NCI-H1930 (cell line): Measurements from ENCODE around the gene MEIS3.
"Not testable (repeated sequence)": the region's sequence is repeated elsewhere in the genome, so short reads cannot be mapped to it uniquely, and the experiment has no call there.

Source experiments
- DNase-seq, 2 experiments: peaks; one replicate each; lab custom pipeline; 2025; lab: John Stamatoyannopoulos, UW

Gene MEIS3

DNA sequence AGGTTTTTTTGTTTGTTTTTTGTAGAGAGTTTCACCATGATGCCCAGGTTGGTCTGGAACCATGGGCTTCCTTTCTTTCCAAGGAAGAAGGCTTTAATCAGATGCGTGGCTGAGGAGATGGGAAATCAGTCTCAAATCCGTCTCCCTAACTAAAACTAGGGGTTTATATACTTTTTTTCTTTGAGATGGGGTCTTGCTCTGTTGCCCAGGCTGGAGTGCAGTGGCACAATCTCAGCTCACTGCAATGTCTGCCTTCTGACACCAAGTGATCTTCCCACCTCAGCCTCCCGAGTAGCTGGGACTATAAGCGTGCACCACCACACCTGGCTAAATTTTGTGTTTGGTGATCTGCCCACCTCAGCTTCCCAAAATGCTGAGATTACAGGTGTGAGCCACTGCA, 34.8 kb downstream of the MEIS3 start:
- DNase-seq: not testable (repeated sequence)

GRCh38 chr19:47383890-47384289, 35.4 kb downstream of the MEIS3 start:
- DNase-seq: not testable (repeated sequence)

DNA sequence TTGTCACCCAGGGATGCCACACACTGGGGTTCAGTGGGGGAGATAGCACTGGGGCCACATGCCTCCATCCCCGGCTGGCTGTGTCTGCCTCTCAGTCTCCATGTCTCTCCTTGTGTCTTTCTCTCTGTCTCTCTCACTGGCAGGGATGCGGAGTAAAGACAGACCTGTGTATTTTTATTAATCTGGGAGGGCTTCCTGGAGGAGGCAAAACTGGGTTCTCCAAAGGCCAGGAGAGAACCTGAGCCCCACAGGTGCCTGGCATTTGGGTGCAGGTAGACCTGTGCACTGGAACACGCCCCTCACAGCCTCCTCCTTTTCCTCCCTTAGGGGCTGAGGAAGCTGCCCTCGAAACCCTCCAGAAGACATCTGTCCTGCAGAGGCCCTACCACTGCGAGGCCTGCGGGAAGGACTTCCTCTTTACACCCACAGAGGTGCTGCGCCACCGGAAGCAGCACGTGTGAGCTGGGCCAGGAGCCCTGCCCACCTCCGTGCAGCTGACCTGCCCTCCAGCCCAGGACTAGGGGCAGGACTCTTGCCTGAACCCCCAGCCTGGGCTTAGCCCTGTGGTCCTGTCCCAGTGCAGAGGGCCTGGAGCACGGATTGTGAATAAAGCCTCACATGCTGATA, 37.6 kb downstream of the MEIS3 start:
- DNase-seq: no peak

- no peak for DNase-seq
These were observed 38.2 kb downstream of the MEIS3 start for GRCh38 chr19:47381121-47381520.

DNA sequence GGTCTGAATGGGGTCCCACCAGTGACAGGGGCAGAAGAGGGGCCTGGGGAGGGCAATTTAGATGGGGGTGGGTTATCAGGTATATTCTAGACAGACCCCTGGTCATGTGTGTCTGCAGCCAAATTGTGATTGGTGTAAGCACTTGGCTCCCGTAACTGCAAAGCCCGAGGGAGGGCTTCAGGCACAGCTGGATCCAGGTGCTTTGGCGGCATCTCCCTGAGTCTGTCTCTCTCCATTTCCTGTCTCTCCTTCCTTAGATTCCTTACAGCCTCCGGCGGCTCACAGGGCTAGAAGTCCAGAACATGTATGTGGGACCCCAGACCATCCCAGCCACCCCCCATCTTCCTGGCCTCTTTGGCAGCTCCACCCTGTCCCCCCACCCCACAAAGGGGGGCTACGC, 38.8 kb downstream of the MEIS3 start:
- DNase-seq: no peak

DNA sequence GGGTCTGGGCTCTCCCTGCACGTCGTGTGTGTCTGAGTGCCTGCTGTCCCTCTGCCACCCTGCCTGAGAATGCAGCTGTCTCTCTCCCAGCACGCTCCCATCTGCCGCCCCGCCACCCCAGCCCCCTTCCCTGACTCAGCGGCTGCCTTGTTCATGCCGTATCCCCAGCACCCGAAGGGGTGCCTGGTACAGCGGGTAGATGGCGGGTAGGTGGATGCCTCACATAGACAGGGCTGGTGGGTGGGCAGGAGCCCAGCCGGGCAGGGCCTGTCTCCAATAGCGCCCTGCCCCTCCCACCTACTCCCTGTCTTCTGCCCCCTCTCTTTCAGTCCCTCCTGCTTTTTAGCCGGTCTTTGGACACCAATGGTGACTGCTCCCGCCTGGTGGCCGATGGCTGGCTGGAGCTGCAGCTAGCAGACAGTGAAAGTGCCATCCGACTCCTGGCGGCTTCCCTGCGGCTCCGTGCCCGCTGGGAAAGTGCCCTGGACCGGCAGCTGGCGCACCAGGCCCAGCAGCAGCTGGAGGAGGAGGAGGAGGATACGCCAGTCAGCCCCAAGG, 39.9 kb downstream of the MEIS3 start:
- DNase-seq: no peak

DNA sequence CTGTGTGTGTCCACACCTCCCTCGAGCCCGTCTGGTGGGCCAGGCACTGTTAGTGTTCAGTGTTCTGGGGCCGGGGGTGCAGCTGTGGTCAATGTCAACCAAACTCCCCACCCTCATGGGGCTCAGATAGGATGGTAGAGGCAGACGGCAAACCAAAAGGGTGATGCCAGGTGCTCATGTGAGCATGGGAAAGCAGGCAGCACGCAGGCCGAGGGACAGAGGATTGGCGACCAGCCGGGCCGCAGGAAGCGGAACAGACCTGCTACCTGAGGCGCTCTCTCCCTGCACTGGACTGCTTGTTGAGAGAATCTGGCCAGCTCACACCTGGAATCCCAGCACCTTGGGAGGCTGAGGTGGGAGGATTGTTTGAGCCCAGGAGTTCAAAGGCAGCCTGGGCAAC, 41.1 kb downstream of the MEIS3 start:
- no peak for DNase-seq

DNA sequence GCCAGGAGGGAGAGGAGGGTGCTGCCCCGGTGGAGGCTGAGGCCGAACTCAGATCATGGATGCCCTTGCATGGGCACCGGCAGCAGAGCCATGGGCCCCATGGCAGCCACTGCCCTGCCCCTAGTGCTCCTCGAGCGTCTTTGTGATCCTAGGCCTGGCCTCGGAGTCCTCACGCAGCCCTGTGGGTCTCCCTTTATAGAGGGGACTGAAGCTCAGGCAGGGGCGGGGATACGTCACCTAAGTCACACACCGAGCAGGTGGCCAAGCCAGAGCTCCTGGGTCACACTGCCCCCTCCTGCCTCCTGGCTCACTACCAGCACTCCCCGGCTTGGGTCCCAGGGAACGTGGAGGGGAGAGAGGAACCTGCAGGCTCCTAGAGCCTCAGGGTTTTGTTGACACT, 41.5 kb downstream of the MEIS3 start:
- no peak for DNase-seq

- no peak for DNase-seq
These were observed 42.1 kb downstream of the MEIS3 start for GRCh38 chr19:47377208-47377701.

DNA sequence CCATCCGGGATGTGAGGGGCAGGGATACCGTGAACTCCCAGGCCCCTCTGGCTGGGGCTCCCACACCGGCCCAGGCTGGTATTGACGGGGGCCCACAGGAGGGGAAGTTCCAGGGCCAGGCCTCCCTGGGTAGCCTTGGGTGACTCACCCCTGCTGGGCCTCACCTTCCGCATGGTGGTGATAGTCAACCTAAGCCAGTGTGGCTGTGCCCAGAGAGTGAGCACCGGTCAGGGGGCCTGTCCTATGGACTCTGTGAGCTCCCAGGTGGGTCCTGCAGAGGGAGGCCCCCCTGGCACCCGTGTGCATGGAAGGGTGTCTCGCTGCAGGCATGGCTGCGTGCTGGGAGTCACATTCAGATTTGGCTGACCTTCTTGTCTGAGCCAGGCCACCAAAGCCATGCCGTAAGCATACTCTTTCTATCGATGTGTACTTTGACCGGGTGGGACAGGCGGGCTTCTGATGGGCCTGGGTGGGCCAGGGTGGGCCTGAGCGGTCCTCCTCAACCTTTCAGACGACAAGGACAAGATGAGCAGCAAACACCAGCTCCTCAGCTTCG, 42.7 kb downstream of the MEIS3 start:
- no peak for DNase-seq

GRCh38 chr19:47375694-47376588, 43.4 kb downstream of the MEIS3 start:
- DNase-seq: no peak

DNA sequence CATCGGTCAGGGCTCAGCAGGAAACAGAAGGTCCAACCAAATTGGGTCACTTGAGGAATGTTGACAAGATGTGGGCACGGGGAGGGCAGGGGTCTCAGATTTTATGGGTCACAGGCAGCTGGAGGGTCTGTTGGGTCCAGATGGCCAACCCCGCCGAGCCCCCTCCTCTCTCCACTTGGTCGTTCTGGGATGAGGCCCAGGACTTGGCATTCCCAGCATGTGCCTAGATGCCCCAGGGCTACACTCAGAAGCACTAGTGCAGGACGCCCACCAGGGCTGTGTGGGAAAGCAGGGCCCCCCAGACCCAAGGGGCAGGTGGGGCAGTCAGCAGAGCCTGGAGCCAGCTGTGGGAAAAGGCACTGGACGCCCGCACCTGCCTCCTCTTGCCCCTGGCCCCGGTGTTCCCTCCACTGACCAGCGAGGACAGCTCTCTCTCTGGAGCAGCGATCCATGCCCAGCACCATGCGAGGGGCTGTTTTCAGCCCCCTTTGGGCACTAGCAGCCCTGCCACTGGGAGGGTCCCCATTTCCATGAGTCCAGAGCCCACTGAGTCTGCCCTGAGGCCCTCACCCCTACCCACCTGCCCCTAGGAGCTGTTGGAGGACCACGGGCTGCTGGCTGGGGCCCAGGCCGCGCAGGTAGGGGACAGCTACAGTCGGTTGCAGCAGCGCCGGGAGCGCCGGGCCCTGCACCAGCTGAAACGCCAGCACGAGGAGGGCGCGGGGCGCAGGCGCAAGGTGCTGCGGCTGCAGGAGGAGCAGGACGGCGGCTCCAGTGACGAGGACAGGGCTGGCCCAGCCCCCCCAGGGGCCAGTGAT, 44.2 kb downstream of the MEIS3 start:
- no peak for DNase-seq

GRCh38 chr19:47373246-47374240, 45.8 kb downstream of the MEIS3 start:
- DNase-seq: no peak

- no peak for DNase-seq
These were observed 46.7 kb downstream of the MEIS3 start for GRCh38 chr19:47372603-47373002.

DNA sequence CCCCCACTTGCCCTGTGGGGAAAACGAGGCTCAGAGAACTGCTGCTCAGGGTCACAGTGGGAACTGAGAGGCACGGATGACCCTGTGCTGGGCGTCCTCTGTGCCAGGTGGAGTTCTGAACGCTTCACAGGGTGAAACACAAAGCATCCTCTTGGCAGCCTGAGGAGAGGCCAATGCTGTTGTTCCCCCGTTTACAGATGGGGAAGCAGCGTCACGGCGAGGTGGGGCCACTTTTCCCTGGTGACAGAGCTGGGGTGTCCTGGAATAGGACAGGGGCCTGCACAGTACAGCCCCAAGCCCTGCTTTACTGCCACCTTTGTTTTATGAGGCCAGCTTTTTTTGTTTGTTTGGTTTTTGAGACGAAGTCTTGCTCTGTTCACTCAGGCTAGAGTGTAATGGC, 48.1 kb downstream of the MEIS3 start:
- no peak for DNase-seq

GRCh38 chr19:47370045-47370611, 49.2 kb downstream of the MEIS3 start:
- DNase-seq: no peak

DNA sequence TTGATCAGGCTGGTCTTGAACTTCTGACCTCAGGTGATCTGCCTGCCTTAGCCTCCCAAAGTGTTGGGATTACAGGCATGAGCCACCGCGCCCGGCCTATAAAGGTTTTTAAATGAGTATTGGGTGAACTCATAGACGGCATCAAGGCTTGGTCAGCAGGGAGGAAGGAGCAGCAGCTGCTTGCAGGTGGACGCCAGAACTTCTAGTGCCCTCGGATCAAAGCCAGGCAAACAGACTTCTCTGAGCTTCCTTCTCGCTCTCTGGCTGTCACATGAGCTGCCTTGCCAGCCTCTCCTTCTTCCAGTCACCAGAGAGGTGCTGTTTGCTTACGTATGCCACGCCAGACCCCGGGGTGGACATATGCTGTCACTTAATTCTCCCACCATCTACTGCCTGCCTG, 53.9 kb downstream of the MEIS3 start:
- DNase-seq: not testable (repeated sequence)

DNA sequence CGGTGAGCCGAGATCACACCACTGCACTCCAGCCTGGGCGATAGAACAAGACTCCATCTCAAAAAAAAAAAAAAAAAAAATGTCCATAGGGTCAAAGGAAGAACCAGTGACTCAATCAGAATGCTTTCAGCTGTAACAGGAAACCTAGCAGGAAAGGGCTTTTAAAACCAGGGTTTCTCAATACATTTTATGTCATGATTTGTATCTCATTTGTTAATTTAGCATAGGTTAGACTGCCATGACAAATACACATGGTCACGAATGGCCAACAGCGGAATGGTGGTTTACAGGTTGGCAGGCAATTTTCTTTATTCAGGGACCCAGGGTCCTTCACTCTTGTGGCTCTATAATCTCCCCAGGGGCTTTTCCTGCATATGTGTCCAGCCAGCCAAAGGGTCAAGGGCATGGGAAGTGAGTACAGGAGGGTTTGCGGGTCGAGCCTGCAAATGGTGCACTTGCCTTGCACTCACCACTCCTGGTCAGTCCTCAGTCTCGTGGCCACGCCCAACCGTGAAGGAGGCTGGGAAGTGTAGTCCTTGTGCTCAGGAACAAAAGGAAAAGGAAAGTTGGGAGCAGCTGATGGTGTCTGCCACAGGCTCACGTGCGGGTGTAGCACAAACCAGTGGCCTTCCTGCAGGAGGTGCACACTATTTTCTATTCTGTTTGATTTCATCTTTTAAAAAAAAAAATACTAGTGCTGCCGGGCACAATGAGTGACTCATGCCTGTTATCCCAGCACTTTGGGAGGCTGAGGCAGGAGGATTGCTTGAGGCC, 55.4 kb downstream of the MEIS3 start:
- no peak for DNase-seq

- no peak for DNase-seq
These were observed 57.0 kb downstream of the MEIS3 start for GRCh38 chr19:47362321-47362720.
